Stimulated activated CD8-positive, alpha-beta memory T cell treated with anti-CD3 and anti-CD28 coated beads, Interleukin-15, amount 100 ng/mL, for 24 hours (primary cell): ENCODE measurements around the gene CADM4.
"Not testable (repeated sequence)": the region's sequence is repeated elsewhere in the genome, so short reads cannot be mapped to it uniquely, and the experiment has no call there.

ENCODE experiments used
- DNase-seq: peaks from one replicate; pipeline ENCODE4 v3.0.0-alpha.2; 2020; ENCODE audit warnings: low read depth

Gene CADM4

GRCh38 chr19:43662487-43662886 is 22.8 kb upstream of the CADM4 start:
- no peak for DNase-seq

- DNase-seq: no peak
Measured at GRCh38 chr19:43660971-43661360, 21.3 kb upstream of the CADM4 start.

GRCh38 chr19:43660301-43660970 is 20.8 kb upstream of the CADM4 start:
- no peak for DNase-seq

- no peak for DNase-seq
Measured at GRCh38 chr19:43658494-43658893, 18.8 kb upstream of the CADM4 start.

- DNase-seq: no peak
Measured at GRCh38 chr19:43658001-43658400, 18.4 kb upstream of the CADM4 start.

- DNase-seq: no peak
Measured at GRCh38 chr19:43656436-43656835, 16.8 kb upstream of the CADM4 start.

- DNase-seq: no peak
Measured at GRCh38 chr19:43652546-43652874, 12.9 kb upstream of the CADM4 start.

- DNase-seq: no peak
Measured at GRCh38 chr19:43651758-43652545, 12.3 kb upstream of the CADM4 start.

- DNase-seq: not testable (repeated sequence)
Measured at GRCh38 chr19:43650276-43650675, 10.6 kb upstream of the CADM4 start.

- no peak for DNase-seq
Measured at GRCh38 chr19:43649514-43649913, 9.9 kb upstream of the CADM4 start.

GRCh38 chr19:43648633-43649032 is 9.0 kb upstream of the CADM4 start:
- no peak for DNase-seq

GRCh38 chr19:43644181-43644580 is 4.5 kb upstream of the CADM4 start:
- DNase-seq: no peak

GRCh38 chr19:43643326-43643725 is 3.7 kb upstream of the CADM4 start:
- no peak for DNase-seq

- DNase-seq: no peak
Measured at GRCh38 chr19:43642531-43642930, 2.9 kb upstream of the CADM4 start.

- no peak for DNase-seq
Measured at GRCh38 chr19:43641333-43641732, 1.7 kb upstream of the CADM4 start.

GRCh38 chr19:43640424-43640757 is 741 bp upstream of the CADM4 start:
- DNase-seq: no peak

GRCh38 chr19:43638995-43639518 is 593 bp downstream of the CADM4 start:
- DNase-seq: no peak

GRCh38 chr19:43638214-43638994 is 1.2 kb downstream of the CADM4 start:
- no peak for DNase-seq

GRCh38 chr19:43636121-43636683 is 3.4 kb downstream of the CADM4 start:
- DNase-seq: no peak

- not testable (repeated sequence) for DNase-seq
Measured at GRCh38 chr19:43635561-43635940, 4.1 kb downstream of the CADM4 start.

- DNase-seq: no peak
Measured at GRCh38 chr19:43634872-43635560, 4.6 kb downstream of the CADM4 start.

- DNase-seq: no peak
Measured at GRCh38 chr19:43634506-43634871, 5.2 kb downstream of the CADM4 start.
